ENCODE data around the gene RAPGEF6.
"Not testable (repeated sequence)": the region's sequence is repeated elsewhere in the genome, so short reads cannot be mapped to it uniquely, and the experiment has no call there.

Gene RAPGEF6

GRCh38 chr5:131593436-131593835 lies 41.6 kb downstream of the RAPGEF6 start:
- H3K18ac ChIP-seq (ENCODE audit: low read length); H3K9ac ChIP-seq (ENCODE audit: low read length); H3K4me1 ChIP-seq (ENCODE audit: control insufficient read depth in 1 of 2, insufficient read depth in 2 of 2, low read length in 2 of 2); H3K4ac ChIP-seq (ENCODE audit: low read depth, low read length); H3K36me3 ChIP-seq (ENCODE audit: control insufficient read depth in 1 of 2, insufficient read depth in 2 of 2, low read length in 2 of 2); H2BK5ac ChIP-seq (ENCODE audit: low read depth, low read length, poor library complexity); H3K79me1 ChIP-seq (ENCODE audit: low read length); H3K27ac ChIP-seq (ENCODE audit: low read depth, low read length); H4K91ac ChIP-seq (ENCODE audit: low read depth, low read length); H4K8ac ChIP-seq (ENCODE audit: low read depth, low read length); H2AFZ ChIP-seq (ENCODE audit: insufficient read depth, low read length, poor library complexity); H2BK12ac ChIP-seq (ENCODE audit: low read length); H3K9me3 ChIP-seq (ENCODE audit: insufficient read depth, low read depth, low read length); H2BK120ac ChIP-seq (ENCODE audit: insufficient read depth, low read length, poor library complexity); H3K4me3 ChIP-seq (ENCODE audit: low read depth, low read length); H3K4me2 ChIP-seq (ENCODE audit: low read length); H3K79me2 ChIP-seq (ENCODE audit: control insufficient read depth, insufficient read depth, low read length, poor library complexity); H2AK5ac ChIP-seq (ENCODE audit: low read length); H3K27me3 ChIP-seq (ENCODE audit: insufficient read depth, low read length); H3K14ac ChIP-seq (ENCODE audit: low read length); H3K23ac ChIP-seq (ENCODE audit: low read length); H4K12ac ChIP-seq (ENCODE audit: low read depth, low read length); DNase-seq: not testable (repeated sequence)
- no CpG with 5 or more reads among the region's 2 CpGs for WGBS (ENCODE audit: extremely low coverage, insufficient coverage, insufficient read length)

GRCh38 chr5:131589510-131590348 lies 45.3 kb downstream of the RAPGEF6 start:
- Histone ChIP-seq H3K79me1 (ENCODE audit: low read length) (no peaks in the 10 kb centered on the region), H4K8ac (ENCODE audit: low read depth, low read length) (no peak overlapping the region), H3K9me3 (ENCODE audit: insufficient read depth, low read depth, low read length) (peaks cover 1% of the 10 kb centered on the region), H2BK120ac (ENCODE audit: insufficient read depth, low read length, poor library complexity) (no peak overlapping the region), H3K23ac (ENCODE audit: low read length) (no peak overlapping the region), H3K4me1 (ENCODE audit: control insufficient read depth in 1 of 2, insufficient read depth in 2 of 2, low read length in 2 of 2) (peaks cover 0 to 5% of the 10 kb centered on the region in 2 experiments), H3K4me2 (ENCODE audit: low read length) (no peak overlapping the region), H4K91ac (ENCODE audit: low read depth, low read length) (no peak overlapping the region), H3K4ac (ENCODE audit: low read depth, low read length) (no peak overlapping the region), H3K27me3 (ENCODE audit: insufficient read depth, low read length) (no peaks in the 10 kb centered on the region), H3K27ac (ENCODE audit: low read depth, low read length) (no peak overlapping the region), H3K18ac (ENCODE audit: low read length) (no peak overlapping the region), H3K9ac (ENCODE audit: low read length) (no peak overlapping the region), H3K14ac (ENCODE audit: low read length) (no peak overlapping the region), H2AFZ (ENCODE audit: insufficient read depth, low read length, poor library complexity) (peak overlapping the region; percentile 58), H2BK5ac (ENCODE audit: low read depth, low read length, poor library complexity) (no peak overlapping the region), H4K12ac (ENCODE audit: low read depth, low read length) (no peak overlapping the region), H3K36me3 (ENCODE audit: control insufficient read depth in 1 of 2, insufficient read depth in 2 of 2, low read length in 2 of 2) (no peaks in the 10 kb centered on the region), H3K4me3 (ENCODE audit: low read depth, low read length) (no peak overlapping the region), H3K79me2 (ENCODE audit: control insufficient read depth, insufficient read depth, low read length, poor library complexity) (no peaks in the 10 kb centered on the region), H2AK5ac (ENCODE audit: low read length) (no peak overlapping the region), H2BK12ac (ENCODE audit: low read length) (no peak overlapping the region)
- peak in 1 of 2 donors; percentile 63 for DNase-seq
- WGBS (ENCODE audit: extremely low coverage, insufficient coverage, insufficient read length), result no CpG with 5 or more reads among the region's 5 CpGs

DNA sequence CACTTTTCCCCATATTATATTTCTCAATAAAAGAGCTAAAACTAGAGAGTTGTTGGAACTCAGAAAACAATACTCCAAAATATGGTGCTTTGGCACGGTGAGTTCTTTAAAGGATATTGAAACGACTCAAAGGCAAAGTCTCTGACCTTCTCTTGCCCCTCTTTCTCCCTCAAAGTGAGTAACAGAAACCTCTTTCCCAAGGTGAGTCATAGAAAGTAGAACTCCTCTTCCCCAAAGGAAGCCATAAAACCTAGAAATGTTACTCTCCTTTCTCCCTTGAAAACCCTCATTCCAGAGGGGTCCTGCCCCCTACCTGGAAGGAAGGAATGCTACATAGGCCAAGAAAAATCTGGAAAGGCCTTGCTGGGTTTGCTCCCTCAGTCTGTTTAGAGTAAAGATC lies 47.5 kb downstream of the RAPGEF6 start:
- H3K4me2 ChIP-seq (ENCODE audit: low read length), result no peak overlapping the region

GRCh38 chr5:131581702-131582101 lies 53.3 kb downstream of the RAPGEF6 start:
- H3K4me2 ChIP-seq (ENCODE audit: low read length), result no peak overlapping the region
- no peak overlapping the region for H4K8ac ChIP-seq (ENCODE audit: low read depth, low read length)
- no peaks in the 10 kb centered on the region for H3K79me1 ChIP-seq (ENCODE audit: low read length)
- WGBS (ENCODE audit: extremely low coverage, insufficient coverage, insufficient read length), result no CpG with 5 or more reads among the region's 1 CpG
- peaks cover 0 to 2% of the 10 kb centered on the region in 2 experiments for H3K4me1 ChIP-seq (ENCODE audit: control insufficient read depth in 1 of 2, insufficient read depth in 2 of 2, low read length in 2 of 2)
- H3K14ac ChIP-seq (ENCODE audit: low read length), result no peak overlapping the region
- no peak overlapping the region for H3K4me3 ChIP-seq (ENCODE audit: low read depth, low read length)
- H2BK120ac ChIP-seq (ENCODE audit: insufficient read depth, low read length, poor library complexity), result no peak overlapping the region
- peak in 1 of 2 donors; percentile 43 for DNase-seq
- no peak overlapping the region for H2AFZ ChIP-seq (ENCODE audit: insufficient read depth, low read length, poor library complexity)
- H4K12ac ChIP-seq (ENCODE audit: low read depth, low read length), result no peak overlapping the region
- H3K4ac ChIP-seq (ENCODE audit: low read depth, low read length), result no peak overlapping the region
- no peak overlapping the region for H2BK12ac ChIP-seq (ENCODE audit: low read length)
- H3K27me3 ChIP-seq (ENCODE audit: insufficient read depth, low read length), result no peaks in the 10 kb centered on the region
- H2BK5ac ChIP-seq (ENCODE audit: low read depth, low read length, poor library complexity), result no peak overlapping the region
- H3K18ac ChIP-seq (ENCODE audit: low read length), result no peak overlapping the region
- H3K9me3 ChIP-seq (ENCODE audit: insufficient read depth, low read depth, low read length), result peaks cover 7% of the 10 kb centered on the region
- H3K79me2 ChIP-seq (ENCODE audit: control insufficient read depth, insufficient read depth, low read length, poor library complexity), result peaks cover 1% of the 10 kb centered on the region
- H2AK5ac ChIP-seq (ENCODE audit: low read length), result no peak overlapping the region
- H3K9ac ChIP-seq (ENCODE audit: low read length), result no peak overlapping the region
- no peak overlapping the region for H3K23ac ChIP-seq (ENCODE audit: low read length)
- H4K91ac ChIP-seq (ENCODE audit: low read depth, low read length), result no peak overlapping the region
- H3K27ac ChIP-seq (ENCODE audit: low read depth, low read length), result no peak overlapping the region
- peaks cover 6 to 7% of the 10 kb centered on the region in 2 experiments for H3K36me3 ChIP-seq (ENCODE audit: control insufficient read depth in 1 of 2, insufficient read depth in 2 of 2, low read length in 2 of 2)

More for the DNA sequence above, 47.5 kb downstream of the RAPGEF6 start:
- H3K23ac ChIP-seq (ENCODE audit: low read length), result no peak overlapping the region
- H3K4me3 ChIP-seq (ENCODE audit: low read depth, low read length), result no peak overlapping the region
- no peak overlapping the region for H2AK5ac ChIP-seq (ENCODE audit: low read length)
- H2BK5ac ChIP-seq (ENCODE audit: low read depth, low read length, poor library complexity), result no peak overlapping the region
- no peak overlapping the region for H4K12ac ChIP-seq (ENCODE audit: low read depth, low read length)
- H3K14ac ChIP-seq (ENCODE audit: low read length), result no peak overlapping the region
- no peak overlapping the region for H3K18ac ChIP-seq (ENCODE audit: low read length)
- no peaks in the 10 kb centered on the region for H3K27me3 ChIP-seq (ENCODE audit: insufficient read depth, low read length)
- no peaks in the 10 kb centered on the region for H3K79me2 ChIP-seq (ENCODE audit: control insufficient read depth, insufficient read depth, low read length, poor library complexity)
- no peaks in the 10 kb centered on the region for H3K9me3 ChIP-seq (ENCODE audit: insufficient read depth, low read depth, low read length)
- H2AFZ ChIP-seq (ENCODE audit: insufficient read depth, low read length, poor library complexity), result no peak overlapping the region
- H2BK120ac ChIP-seq (ENCODE audit: insufficient read depth, low read length, poor library complexity), result no peak overlapping the region
- no peak overlapping the region for H4K8ac ChIP-seq (ENCODE audit: low read depth, low read length)
- H3K4ac ChIP-seq (ENCODE audit: low read depth, low read length), result no peak overlapping the region
- no peaks in the 10 kb centered on the region for H3K36me3 ChIP-seq (ENCODE audit: control insufficient read depth in 1 of 2, insufficient read depth in 2 of 2, low read length in 2 of 2)
- no peak overlapping the region for H3K9ac ChIP-seq (ENCODE audit: low read length)
- no CpG with 5 or more reads among the region's 2 CpGs for WGBS (ENCODE audit: extremely low coverage, insufficient coverage, insufficient read length)
- H3K4me1 ChIP-seq (ENCODE audit: control insufficient read depth in 1 of 2, insufficient read depth in 2 of 2, low read length in 2 of 2), result peaks cover 0 to 5% of the 10 kb centered on the region in 2 experiments
- no peaks in the 10 kb centered on the region for H3K79me1 ChIP-seq (ENCODE audit: low read length)
- DNase-seq, result no peak
- no peak overlapping the region for H3K27ac ChIP-seq (ENCODE audit: low read depth, low read length)
- H2BK12ac ChIP-seq (ENCODE audit: low read length), result no peak overlapping the region
- no peak overlapping the region for H4K91ac ChIP-seq (ENCODE audit: low read depth, low read length)
